Skin of body (tissue), 3 donors: ENCODE data around the gene ASGR1. TPM values are rescaled to one million over a fixed set of nuclear protein-coding genes. Genes with fewer than 3 reads are reported as not detected.

Experiments used
- DNase-seq: peaks from one replicate; lab custom pipeline; 2025; lab: John Stamatoyannopoulos, UW
- small RNA-seq: library from RNA; depleted of rRNA; stranded (forward); fragments of <200 nt; gene quantifications from one replicate; pipeline ENCODE3, GENCODE V24; 2014; ENCODE audit warnings: low replicate concordance
- total RNA-seq: library from RNA; depleted of rRNA; stranded (reverse); fragments of >200 nt; gene quantifications from one replicate; pipeline ENCODE4 v1.2.3, GENCODE V29; 2014

The ASGR1 gene
- total RNA-seq, 1 donor from 2014 or later, result 3.7 TPM

GRCh38 chr17:7124923-7125322 lies 54.2 kb downstream of the ASGR1 start:
- no peak for DNase-seq

- DNase-seq, result no peak
These were observed 55.3 kb downstream of the ASGR1 start for GRCh38 chr17:7123844-7124243.

Small RNAs within 50 kb of the gene (small RNA-seq; reads per million reads assigned to genes)
- gene AC120057.4, result not detected
- gene MIR324, result 13.1 reads per million, percentile 93 among the genes with 10 or more reads in this experiment

Other genes starting within 250 kb of the ASGR1 start
- 1.2 TPM for gene ALOX12, start 183.3 kb downstream of the ASGR1 start, total RNA-seq
- 57.5 TPM for gene RNASEK, start 166.7 kb downstream of the ASGR1 start, total RNA-seq
- gene BCL6B, start 156.3 kb downstream of the ASGR1 start, total RNA-seq, result 7.6 TPM
- gene SLC16A13, start 143.4 kb downstream of the ASGR1 start, total RNA-seq, result 0.69 TPM
- 0.69 TPM for gene SLC16A11, start 135.3 kb downstream of the ASGR1 start, total RNA-seq
- gene CLEC10A, start 99.1 kb downstream of the ASGR1 start, total RNA-seq, result 3.7 TPM
- gene ASGR2, start 64.5 kb downstream of the ASGR1 start, total RNA-seq, result 0.39 TPM
- 16.5 TPM for gene DLG4, start 40.5 kb upstream of the ASGR1 start, total RNA-seq
- 261 TPM for gene ACADVL, start 40.6 kb upstream of the ASGR1 start, total RNA-seq
- gene DVL2, start 55.1 kb upstream of the ASGR1 start, total RNA-seq, result 47.5 TPM
- 27.0 TPM for gene PHF23, start 60.1 kb upstream of the ASGR1 start, total RNA-seq
- gene GABARAP, start 63.1 kb upstream of the ASGR1 start, total RNA-seq, result 223 TPM
- gene CTDNEP1, start 72.4 kb upstream of the ASGR1 start, total RNA-seq, result 44.1 TPM
- gene ELP5, start 72.8 kb upstream of the ASGR1 start, total RNA-seq, result 27.5 TPM
- gene CLDN7, start 83.1 kb upstream of the ASGR1 start, total RNA-seq, result 5.4 TPM
- 11.7 TPM for gene SLC2A4, start 102.3 kb upstream of the ASGR1 start, total RNA-seq
- 1.3 TPM for gene YBX2, start 115.3 kb upstream of the ASGR1 start, total RNA-seq
- gene EIF5A, start 128.3 kb upstream of the ASGR1 start, total RNA-seq, result 186 TPM
- gene GPS2, start 136.0 kb upstream of the ASGR1 start, total RNA-seq, result 17.2 TPM
- gene NEURL4, start 150.0 kb upstream of the ASGR1 start, total RNA-seq, result 14.2 TPM
- gene ACAP1, start 157.2 kb upstream of the ASGR1 start, total RNA-seq, result 4.7 TPM
- gene KCTD11, start 172.8 kb upstream of the ASGR1 start, total RNA-seq, result 6.3 TPM
- gene TMEM95, start 175.8 kb upstream of the ASGR1 start, total RNA-seq, result not detected
- gene TNK1, start 201.7 kb upstream of the ASGR1 start, total RNA-seq, result 2.5 TPM
- 16.0 TPM for gene PLSCR3, start 215.2 kb upstream of the ASGR1 start, total RNA-seq
- 75.9 TPM for gene TMEM256, start 224.7 kb upstream of the ASGR1 start, total RNA-seq
- gene NLGN2, start 228.5 kb upstream of the ASGR1 start, total RNA-seq, result 8.8 TPM
- gene SPEM1, start 241.0 kb upstream of the ASGR1 start, total RNA-seq, result not detected
- not detected for gene SPEM2, start 246.2 kb upstream of the ASGR1 start, total RNA-seq
- gene SPEM3, start 249.5 kb upstream of the ASGR1 start, total RNA-seq, result not detected